Mesangial cell (primary cell): ENCODE measurements around the gene RANBP10. TPM values are rescaled to one million over a fixed set of nuclear protein-coding genes. Genes with fewer than 3 reads are reported as not detected.

Experiments
- total RNA-seq: library from RNA; depleted of rRNA; stranded (reverse); fragments of >200 nt; gene quantifications from 2 replicates; pipeline ENCODE4 v1.2.3, GENCODE V29; 2015

RANBP10 gene
- 8.0 and 9.5 TPM in 2 replicates for total RNA-seq

GRCh38 chr16:67806428-67807147, at the start of gene RANBP10, which contains the start of gene TSNAXIP1:
Gene RANBP10 (minus strand): TSS chr16:67806560. CDS start chr16:67806536, 24 bp downstream.
Gene TSNAXIP1 (plus strand): TSS chr16:67806889. CDS start chr16:67807150, 261 bp downstream.

DNA sequence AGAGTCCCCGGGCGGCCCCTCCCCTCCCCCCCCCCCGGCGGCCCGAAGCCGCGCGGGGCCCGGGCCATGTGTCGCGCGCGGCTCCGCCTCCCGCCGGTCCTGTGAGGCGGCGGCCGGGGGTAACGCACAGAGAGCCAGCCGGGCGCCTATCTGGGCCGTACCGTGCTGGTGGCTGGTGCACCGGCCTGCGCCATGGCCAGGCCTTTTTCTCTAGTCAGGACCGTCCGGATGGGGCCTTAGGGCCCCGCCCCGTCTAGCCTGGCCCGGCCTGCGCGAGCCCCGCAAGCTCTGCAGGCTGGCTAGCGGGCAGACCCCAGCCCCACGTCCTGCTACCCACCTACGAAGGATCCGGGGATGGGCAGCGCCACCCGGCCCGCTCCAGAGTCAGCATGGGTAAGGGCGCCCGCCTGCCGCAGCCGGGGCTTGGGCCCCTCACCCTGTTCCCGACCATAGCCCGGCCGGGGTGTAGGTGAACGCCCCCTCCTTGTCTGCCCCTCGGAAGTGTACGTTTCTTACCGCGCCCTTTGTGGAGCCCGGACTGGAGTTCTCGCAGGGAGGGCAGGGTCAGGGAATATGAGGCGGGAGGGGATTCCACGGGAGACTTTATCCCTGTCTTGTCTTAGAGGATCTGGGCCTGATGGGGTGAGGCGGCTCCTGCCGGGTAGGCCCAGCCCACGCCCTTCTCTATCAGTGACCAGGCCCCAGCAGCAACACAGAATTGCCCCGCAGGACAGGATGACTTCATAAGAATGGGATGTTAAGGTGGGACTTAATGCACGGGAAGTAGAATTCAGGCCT, 40.9 kb upstream of the RANBP10 start, which contains the start of gene CENPT:
Gene CENPT, minus strand, starts transcription at position 630 of the 798 bp plus-strand sequence. CDS start 13,834 bp downstream, outside the sequence.

GRCh38 chr16:67846320-67847063, 40.1 kb upstream of the RANBP10 start, which contains the start of gene NUTF2:
Gene NUTF2 (plus strand): TSS chr16:67846933. CDS start chr16:67865131, 18,198 bp downstream.

DNA sequence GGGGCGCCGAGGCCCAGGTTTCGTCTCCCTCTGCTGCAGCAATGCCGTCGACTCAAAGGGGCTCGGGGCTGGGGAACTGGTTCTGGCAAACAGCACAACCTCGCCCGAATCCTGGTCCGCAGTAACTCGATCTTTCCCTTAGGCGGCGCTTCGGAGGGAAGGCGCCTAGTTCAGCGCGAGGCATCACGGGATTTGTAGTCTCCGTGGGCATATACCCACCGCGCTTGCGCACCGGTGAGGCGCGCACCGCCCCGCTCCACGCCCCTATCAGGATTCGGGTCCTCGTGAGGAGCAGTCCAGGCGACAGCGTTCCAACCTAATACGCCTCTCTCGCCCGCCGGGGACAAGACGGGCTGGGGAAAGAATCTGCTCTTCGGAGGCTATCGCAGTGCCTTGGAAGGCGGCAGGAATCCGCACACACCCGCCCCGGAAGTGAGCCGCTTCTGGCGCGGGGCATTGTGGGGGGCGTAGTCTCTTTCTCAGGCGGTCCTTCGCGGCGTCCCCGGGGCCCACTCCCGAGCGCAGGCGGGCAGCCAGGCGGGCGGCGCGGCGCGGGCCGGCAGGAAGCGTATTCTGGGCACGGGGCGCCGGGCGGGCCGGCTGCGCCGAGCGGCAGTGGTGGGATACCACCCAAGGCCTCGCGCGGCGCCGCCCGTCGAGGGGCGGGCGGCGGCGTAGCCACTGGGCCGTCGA, 35.6 kb upstream of the RANBP10 start, which contains the start of gene THAP11:
Gene THAP11, plus strand, starts transcription at position 505 of the 693 bp plus-strand sequence. CDS start 235 bp downstream, outside the sequence.

DNA sequence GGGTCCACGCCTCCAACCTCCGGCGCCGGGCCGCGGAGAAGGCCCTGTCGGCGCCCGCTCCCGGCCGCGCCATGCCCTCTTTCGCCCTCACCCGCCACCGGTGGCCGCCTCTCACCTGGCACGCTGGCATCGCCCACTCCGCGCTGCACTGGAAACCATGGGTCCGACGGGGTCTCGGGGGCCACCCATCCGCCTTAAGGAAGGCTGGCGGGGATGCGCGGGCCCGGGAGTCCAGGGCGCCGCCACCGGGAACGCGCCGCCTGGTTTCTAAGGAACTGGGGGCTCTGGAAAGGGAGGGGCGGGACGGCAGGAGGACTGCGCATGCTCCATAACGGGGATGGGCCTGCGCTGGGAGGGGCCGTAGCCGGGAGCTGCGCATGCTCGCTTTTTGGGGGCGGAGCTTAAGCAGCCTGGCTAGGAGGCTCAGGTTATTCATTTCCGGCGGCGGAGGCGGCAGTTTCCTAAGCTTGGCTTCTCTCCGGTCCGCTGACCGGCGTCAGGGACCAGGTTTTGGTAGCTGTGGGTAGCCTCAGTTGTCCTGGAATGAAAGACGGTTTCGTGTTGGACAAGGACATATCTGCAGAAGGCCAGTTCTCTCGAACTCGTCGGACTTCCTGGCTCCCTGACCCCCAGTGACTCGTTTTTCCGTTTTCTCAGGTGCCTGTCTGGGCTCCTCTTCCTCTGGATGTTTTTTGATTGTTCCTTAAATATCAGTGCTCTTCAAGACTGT, 87.1 kb downstream of the RANBP10 start, which contains the start of gene GFOD2:
Gene GFOD2, minus strand, starts transcription at position 269 of the 730 bp plus-strand sequence. CDS start 33,601 bp downstream, outside the sequence.

Other genes starting within 250 kb of the RANBP10 start
- 20.2 and 24.1 TPM in 2 replicates for gene CTCF, start 244.0 kb downstream of the RANBP10 start, total RNA-seq
- 0.16 and 3.0 TPM in 2 replicates for gene CARMIL2, start 161.4 kb downstream of the RANBP10 start, total RNA-seq
- gene ACD, start 146.3 kb downstream of the RANBP10 start, total RNA-seq = 34.0 and 53.0 TPM in 2 replicates
- 5.5 and 9.0 TPM in 2 replicates for gene PARD6A, start 145.6 kb downstream of the RANBP10 start, total RNA-seq
- 16.0 and 23.8 TPM in 2 replicates for gene ENKD1, start 139.8 kb downstream of the RANBP10 start, total RNA-seq
- gene C16orf86, start 139.7 kb downstream of the RANBP10 start, total RNA-seq = 7.0 and 10.8 TPM in 2 replicates
- gene GFOD2, start 87.2 kb downstream of the RANBP10 start, total RNA-seq = 14.3 and 16.0 TPM in 2 replicates
- gene TSNAXIP1, start 329 bp upstream of the RANBP10 start, total RNA-seq = 0.81 and 1.4 TPM in 2 replicates
- 39.8 and 43.0 TPM in 2 replicates for gene THAP11, start 35.8 kb upstream of the RANBP10 start, total RNA-seq
- 417 and 499 TPM in 2 replicates for gene NUTF2, start 40.4 kb upstream of the RANBP10 start, total RNA-seq
- 28.9 and 40.6 TPM in 2 replicates for gene CENPT, start 41.1 kb upstream of the RANBP10 start, total RNA-seq
- 57.9 and 71.7 TPM in 2 replicates for gene EDC4, start 66.5 kb upstream of the RANBP10 start, total RNA-seq
- gene NRN1L, start 78.3 kb upstream of the RANBP10 start, total RNA-seq = 1.5 TPM in 1 of 2 replicates, not detected in the other
- gene PSKH1, start 86.7 kb upstream of the RANBP10 start, total RNA-seq = 18.3 and 26.9 TPM in 2 replicates
- gene CTRL, start 125.3 kb upstream of the RANBP10 start, total RNA-seq = 0.38 and 0.65 TPM in 2 replicates
- gene PSMB10, start 130.3 kb upstream of the RANBP10 start, total RNA-seq = 57.0 and 80.2 TPM in 2 replicates
- gene LCAT, start 137.6 kb upstream of the RANBP10 start, total RNA-seq = 6.5 and 11.4 TPM in 2 replicates
- gene SLC12A4, start 162.1 kb upstream of the RANBP10 start, total RNA-seq = 38.9 and 78.6 TPM in 2 replicates
- gene DPEP3, start 173.9 kb upstream of the RANBP10 start, total RNA-seq = not detected in 2 replicates
- not detected in 2 replicates for gene DPEP2, start 192.9 kb upstream of the RANBP10 start, total RNA-seq
- not detected in 2 replicates for gene DPEP2NB, start 209.4 kb upstream of the RANBP10 start, total RNA-seq
- gene DDX28, start 216.7 kb upstream of the RANBP10 start, total RNA-seq = 10.6 and 11.2 TPM in 2 replicates
- 17.7 and 22.5 TPM in 2 replicates for gene DUS2, start 216.7 kb upstream of the RANBP10 start, total RNA-seq